Colonic mucosa (tissue), 4 donors: ENCODE results near the gene GRID1. TPM values are rescaled to one million over a fixed set of nuclear protein-coding genes. Genes with fewer than 3 reads are reported as not detected.

Source experiments
- DNase-seq: peaks from one replicate; pipeline ENCODE4 v3.0.0-alpha.2; 2020
- H3K27ac ChIP-seq: fragments of 200-600 bp; one replicate; pipeline ENCODE4 v1.8.0; 2021
- H3K27me3 ChIP-seq: fragments of 200-600 bp; one replicate; pipeline ENCODE4 v1.8.0; 2021
- H3K36me3 ChIP-seq: fragments of 200-600 bp; one replicate; pipeline ENCODE4 v1.8.0; 2021
- H3K4me1 ChIP-seq: fragments of 200-600 bp; one replicate; pipeline ENCODE4 v1.8.0; 2021; ENCODE audit warnings: mild to moderate bottlenecking
- H3K4me3 ChIP-seq: fragments of 200-600 bp; one replicate; pipeline ENCODE4 v1.8.0; 2021
- H3K9ac ChIP-seq, 2 donors: one replicate each; pipeline ENCODE4 v1.7.0; 2013; ENCODE audit warnings: control low read depth in 2 of 2, low read depth in 2 of 2, low read length in 2 of 2
- H3K9me3 ChIP-seq: fragments of 200-600 bp; one replicate; pipeline ENCODE4 v1.8.0; 2021
- intact Hi-C: fragments of 100-400 bp; cut with DNase I; formaldehyde crosslinking; loops from one replicate; pipeline ENCODE4 v1.14.1; 2022
- total RNA-seq, 2 donors: library from RNA; stranded (reverse); fragmentation: NEBNext Ultra II Directional in 1 of 2; extraction: Animal tissue kit (Norgen Biotek cat#: 25700) in 1 of 2; gene quantifications; one replicate each; pipeline ENCODE4 v1.2.1, GENCODE V29; 2021
- TF ChIP-seq, protein P1 (sequence below): fragments of 200-600 bp; IDR thresholded peaks from one replicate; pipeline ENCODE4 v1.8.0; 2022; ENCODE audit warnings: antibody characterized with exemption, mild to moderate bottlenecking
- donor health status: healthy.
- donor health status: DM: no; HTN: no; CAD: no.
- donor health status: DM: no; HTN: no; CAD: no.

GRID1 gene
- total RNA-seq, 2 donors from 2014 or later, result 0.30 to 0.37 TPM

DNA sequence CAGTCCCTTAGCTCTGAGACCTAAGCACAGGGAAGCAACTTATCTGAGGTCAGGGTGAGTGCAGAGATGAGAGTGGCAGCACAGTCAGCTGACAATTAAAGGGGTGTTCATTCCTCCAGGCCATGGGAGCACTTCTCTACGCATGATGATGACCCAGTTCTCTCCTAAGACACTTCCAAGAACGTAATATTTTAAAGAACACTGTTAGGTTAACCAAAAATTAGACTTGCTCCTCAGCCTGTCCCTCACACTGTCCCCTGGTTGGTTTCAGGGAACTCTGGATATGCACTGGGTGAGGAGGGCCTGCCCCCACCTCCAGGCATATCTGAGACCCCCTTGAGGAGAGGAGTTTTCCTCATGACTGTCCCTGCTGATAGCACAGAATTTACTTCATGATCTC lies 767.5 kb downstream of the GRID1 start:
- Histone ChIP-seq H3K4me1 (no peaks in the 10 kb centered on the region), H3K4me3 (no peak overlapping the region), H3K9ac (no peak overlapping the region), H3K27me3 (no peaks in the 10 kb centered on the region), H3K9me3 (no peaks in the 10 kb centered on the region), H3K27ac (no peak overlapping the region), H3K36me3 (no peaks in the 10 kb centered on the region)
- TF ChIP-seq, protein P1, sequence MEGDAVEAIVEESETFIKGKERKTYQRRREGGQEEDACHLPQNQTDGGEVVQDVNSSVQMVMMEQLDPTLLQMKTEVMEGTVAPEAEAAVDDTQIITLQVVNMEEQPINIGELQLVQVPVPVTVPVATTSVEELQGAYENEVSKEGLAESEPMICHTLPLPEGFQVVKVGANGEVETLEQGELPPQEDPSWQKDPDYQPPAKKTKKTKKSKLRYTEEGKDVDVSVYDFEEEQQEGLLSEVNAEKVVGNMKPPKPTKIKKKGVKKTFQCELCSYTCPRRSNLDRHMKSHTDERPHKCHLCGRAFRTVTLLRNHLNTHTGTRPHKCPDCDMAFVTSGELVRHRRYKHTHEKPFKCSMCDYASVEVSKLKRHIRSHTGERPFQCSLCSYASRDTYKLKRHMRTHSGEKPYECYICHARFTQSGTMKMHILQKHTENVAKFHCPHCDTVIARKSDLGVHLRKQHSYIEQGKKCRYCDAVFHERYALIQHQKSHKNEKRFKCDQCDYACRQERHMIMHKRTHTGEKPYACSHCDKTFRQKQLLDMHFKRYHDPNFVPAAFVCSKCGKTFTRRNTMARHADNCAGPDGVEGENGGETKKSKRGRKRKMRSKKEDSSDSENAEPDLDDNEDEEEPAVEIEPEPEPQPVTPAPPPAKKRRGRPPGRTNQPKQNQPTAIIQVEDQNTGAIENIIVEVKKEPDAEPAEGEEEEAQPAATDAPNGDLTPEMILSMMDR, result no peak
- DNase-seq, result no peak
- intact Hi-C loops, result no loop called here

DNA sequence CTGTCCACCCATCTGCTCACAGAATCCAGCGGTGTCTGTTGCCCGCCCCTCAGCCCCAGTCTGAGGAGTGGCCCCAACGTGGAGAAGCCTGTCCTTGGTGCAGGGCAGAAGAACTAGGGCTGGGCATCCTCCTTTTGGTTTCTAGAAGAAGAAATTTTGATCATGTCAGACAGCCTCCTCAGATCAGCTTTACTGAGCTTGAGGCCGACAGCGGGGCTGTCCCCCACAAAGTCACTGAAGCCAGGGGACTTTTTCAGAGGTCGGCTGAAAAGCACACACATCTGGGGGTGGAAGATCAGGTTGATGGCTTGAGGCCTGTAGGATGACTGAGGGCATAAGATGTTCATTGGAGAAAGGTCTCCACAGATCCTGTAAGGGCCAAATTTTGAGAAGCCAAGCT lies 767.9 kb downstream of the GRID1 start:
- H3K9me3 ChIP-seq, result no peaks in the 10 kb centered on the region
- no peaks in the 10 kb centered on the region for H3K4me1 ChIP-seq
- intact Hi-C loops, result no loop called here
- DNase-seq, result no peak
- TF ChIP-seq, protein P1, result no peak
- no peak overlapping the region for H3K4me3 ChIP-seq
- no peak overlapping the region for H3K9ac ChIP-seq
- H3K27me3 ChIP-seq, result no peaks in the 10 kb centered on the region
- H3K36me3 ChIP-seq, result no peaks in the 10 kb centered on the region
- no peak overlapping the region for H3K27ac ChIP-seq

DNA sequence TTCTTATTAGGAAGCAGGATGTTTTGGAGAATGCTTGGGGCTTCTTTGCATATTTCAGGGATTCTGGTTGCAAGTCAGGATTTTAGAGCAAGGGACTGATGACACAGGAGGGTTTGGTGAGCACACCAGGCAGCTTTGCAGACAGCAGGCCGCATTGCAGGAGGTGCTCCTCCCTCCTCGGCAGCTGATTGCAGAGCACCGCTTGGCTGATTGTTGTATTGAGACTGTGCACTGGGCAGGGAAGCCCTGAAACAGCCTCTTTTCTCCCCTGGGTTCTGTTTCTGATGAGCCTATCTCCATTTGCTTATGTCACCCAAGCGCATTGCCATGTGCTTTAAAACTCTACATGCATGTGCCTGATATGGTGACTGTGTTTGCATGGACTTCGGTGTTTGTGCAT lies 769.6 kb downstream of the GRID1 start:
- H3K27ac ChIP-seq, result no peak overlapping the region
- intact Hi-C loops, result no loop called here
- no peak for DNase-seq
- H3K4me3 ChIP-seq, result no peak overlapping the region
- TF ChIP-seq, protein P1, result no peak
- H3K9me3 ChIP-seq, result no peaks in the 10 kb centered on the region
- no peaks in the 10 kb centered on the region for H3K36me3 ChIP-seq
- no peaks in the 10 kb centered on the region for H3K27me3 ChIP-seq
- H3K9ac ChIP-seq, result no peak overlapping the region
- no peaks in the 10 kb centered on the region for H3K4me1 ChIP-seq

DNA sequence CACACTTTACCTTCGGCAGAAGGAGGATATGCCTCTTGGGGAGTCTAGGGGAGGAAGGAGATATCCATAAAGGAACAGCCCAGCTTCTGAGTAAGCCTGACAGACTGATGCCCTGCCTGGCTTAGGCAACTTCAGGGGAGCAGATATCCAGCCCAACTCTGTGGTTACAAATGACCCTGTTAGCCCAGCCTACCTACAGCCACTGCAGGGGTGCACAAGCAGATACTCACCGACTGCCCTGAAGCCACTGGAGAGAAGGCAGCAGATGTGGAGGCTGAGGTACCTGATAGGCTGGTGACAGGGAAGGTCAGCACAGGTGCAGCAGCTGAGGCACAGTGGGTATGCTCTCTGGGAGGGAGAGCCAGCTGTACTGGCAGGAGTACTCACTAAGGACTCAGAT lies 770.2 kb downstream of the GRID1 start:
- DNase-seq, result no peak

DNA sequence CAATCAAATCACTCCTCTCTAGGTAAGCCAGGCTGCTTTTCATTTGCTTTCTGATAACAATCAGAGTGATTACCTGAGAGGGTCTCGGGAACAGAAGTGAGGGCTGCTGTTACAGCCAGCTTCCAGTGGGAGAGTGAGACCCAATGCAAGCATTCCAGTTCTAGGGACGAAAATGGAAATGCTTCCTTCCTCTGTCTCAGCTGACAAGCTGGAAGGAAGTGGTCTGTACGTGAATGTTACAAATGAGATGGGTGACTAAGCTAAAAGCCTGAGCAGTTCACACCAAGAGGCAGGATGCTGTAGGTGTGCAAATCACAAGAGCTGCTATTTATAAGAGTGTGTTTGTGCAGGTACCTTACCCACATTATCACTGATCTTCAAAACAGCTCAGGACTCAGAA lies 772.4 kb downstream of the GRID1 start:
- intact Hi-C loops, result no loop called here
- Histone ChIP-seq H3K9me3 (no peaks in the 10 kb centered on the region), H3K4me1 (no peaks in the 10 kb centered on the region), H3K9ac (no peak overlapping the region), H3K27ac (no peak overlapping the region), H3K27me3 (no peaks in the 10 kb centered on the region), H3K36me3 (no peaks in the 10 kb centered on the region), H3K4me3 (no peak overlapping the region)
- no peak for DNase-seq
- TF ChIP-seq, protein P1, result no peak

More for the DNA sequence above, 770.2 kb downstream of the GRID1 start:
- Histone ChIP-seq H3K4me1 (no peaks in the 10 kb centered on the region), H3K27me3 (no peaks in the 10 kb centered on the region), H3K4me3 (no peak overlapping the region), H3K27ac (no peak overlapping the region), H3K9ac (no peak overlapping the region), H3K36me3 (no peaks in the 10 kb centered on the region), H3K9me3 (no peaks in the 10 kb centered on the region)
- intact Hi-C loops, result no loop called here
- TF ChIP-seq, protein P1, result no peak

DNA sequence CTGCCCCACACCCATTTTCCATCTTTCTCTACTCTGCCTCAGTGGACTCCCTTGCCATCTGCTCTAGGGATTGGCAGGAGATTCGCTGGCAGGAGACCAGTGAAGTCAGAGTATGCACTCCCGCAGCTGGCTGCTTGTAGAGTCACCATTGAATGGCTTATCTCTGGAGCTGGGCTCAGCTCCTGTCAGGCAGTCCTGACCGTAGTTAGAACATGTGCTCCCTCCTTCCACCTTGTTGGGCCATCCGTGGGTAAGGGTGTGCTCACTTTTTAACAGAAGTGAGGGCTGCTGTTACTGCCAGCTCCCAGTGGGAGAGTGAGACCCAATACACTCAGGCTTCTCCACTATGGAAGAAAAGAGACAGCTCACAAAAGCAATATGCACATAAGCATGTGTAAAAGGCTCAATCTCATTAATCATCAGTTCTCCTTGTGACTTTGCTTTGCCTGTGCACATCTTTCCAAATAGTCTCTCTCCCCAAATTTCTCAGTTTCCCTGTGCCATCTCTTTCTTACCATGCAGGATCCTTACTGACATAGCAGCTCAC lies 773.3 kb downstream of the GRID1 start:
- Histone ChIP-seq H3K27ac (no peak overlapping the region), H3K4me1 (no peaks in the 10 kb centered on the region), H3K9me3 (no peaks in the 10 kb centered on the region), H3K36me3 (no peaks in the 10 kb centered on the region), H3K27me3 (no peaks in the 10 kb centered on the region), H3K9ac (no peak overlapping the region), H3K4me3 (no peak overlapping the region)
- TF ChIP-seq, protein P1, result no peak
- no peak for DNase-seq
- intact Hi-C loops, result no loop called here
